Measurements from ENCODE around the gene LTN1.
"Not testable (repeated sequence)": the region's sequence is repeated elsewhere in the genome, so short reads cannot be mapped to it uniquely, and the experiment has no call there.

Gene LTN1, protein sequence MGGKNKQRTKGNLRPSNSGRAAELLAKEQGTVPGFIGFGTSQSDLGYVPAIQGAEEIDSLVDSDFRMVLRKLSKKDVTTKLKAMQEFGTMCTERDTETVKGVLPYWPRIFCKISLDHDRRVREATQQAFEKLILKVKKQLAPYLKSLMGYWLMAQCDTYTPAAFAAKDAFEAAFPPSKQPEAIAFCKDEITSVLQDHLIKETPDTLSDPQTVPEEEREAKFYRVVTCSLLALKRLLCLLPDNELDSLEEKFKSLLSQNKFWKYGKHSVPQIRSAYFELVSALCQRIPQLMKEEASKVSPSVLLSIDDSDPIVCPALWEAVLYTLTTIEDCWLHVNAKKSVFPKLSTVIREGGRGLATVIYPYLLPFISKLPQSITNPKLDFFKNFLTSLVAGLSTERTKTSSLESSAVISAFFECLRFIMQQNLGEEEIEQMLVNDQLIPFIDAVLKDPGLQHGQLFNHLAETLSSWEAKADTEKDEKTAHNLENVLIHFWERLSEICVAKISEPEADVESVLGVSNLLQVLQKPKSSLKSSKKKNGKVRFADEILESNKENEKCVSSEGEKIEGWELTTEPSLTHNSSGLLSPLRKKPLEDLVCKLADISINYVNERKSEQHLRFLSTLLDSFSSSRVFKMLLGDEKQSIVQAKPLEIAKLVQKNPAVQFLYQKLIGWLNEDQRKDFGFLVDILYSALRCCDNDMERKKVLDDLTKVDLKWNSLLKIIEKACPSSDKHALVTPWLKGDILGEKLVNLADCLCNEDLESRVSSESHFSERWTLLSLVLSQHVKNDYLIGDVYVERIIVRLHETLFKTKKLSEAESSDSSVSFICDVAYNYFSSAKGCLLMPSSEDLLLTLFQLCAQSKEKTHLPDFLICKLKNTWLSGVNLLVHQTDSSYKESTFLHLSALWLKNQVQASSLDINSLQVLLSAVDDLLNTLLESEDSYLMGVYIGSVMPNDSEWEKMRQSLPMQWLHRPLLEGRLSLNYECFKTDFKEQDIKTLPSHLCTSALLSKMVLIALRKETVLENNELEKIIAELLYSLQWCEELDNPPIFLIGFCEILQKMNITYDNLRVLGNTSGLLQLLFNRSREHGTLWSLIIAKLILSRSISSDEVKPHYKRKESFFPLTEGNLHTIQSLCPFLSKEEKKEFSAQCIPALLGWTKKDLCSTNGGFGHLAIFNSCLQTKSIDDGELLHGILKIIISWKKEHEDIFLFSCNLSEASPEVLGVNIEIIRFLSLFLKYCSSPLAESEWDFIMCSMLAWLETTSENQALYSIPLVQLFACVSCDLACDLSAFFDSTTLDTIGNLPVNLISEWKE (N-terminal part only)

DNA sequence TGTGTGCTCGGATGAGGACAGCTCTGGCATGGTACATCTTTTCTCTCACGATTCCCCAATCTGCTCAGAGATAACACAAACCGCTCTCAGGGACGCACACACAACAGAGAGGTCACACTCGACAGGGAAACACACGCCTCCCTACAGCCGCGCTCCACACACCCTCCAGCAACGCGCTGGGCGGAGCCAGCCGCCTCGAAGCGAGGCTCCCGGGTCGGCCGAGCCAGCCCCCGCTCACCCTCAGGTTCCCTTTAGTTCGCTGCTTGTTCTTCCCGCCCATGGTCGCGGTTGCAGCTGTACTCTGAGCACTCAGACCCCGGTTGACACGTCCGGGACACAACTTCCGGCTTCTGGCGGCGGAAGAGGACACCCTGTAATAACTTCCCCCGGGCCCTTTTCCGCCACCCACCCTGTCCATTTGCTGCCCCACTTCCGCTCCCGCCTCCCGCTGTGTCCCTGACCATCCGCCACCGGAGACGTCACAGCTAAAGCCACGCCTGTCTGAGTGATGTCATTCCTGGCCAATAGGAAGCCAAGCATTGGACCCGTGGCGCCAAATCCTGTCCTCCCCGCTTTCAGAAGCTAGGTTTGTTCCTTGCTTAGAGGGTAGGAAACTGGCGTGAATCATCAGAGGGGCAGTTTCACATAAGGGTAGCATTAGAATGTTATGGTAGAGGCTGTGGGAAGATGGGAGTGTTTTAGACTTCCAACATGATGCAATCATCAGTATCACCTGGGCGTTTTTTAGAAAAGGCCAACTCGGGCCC lies at the start of gene LTN1:
TSS of gene LTN1 (minus strand) at position 352 of the 767 bp plus-strand sequence. CDS start at position 280, 72 bp downstream.
- peak; percentile 98 for DNase-seq

DNA sequence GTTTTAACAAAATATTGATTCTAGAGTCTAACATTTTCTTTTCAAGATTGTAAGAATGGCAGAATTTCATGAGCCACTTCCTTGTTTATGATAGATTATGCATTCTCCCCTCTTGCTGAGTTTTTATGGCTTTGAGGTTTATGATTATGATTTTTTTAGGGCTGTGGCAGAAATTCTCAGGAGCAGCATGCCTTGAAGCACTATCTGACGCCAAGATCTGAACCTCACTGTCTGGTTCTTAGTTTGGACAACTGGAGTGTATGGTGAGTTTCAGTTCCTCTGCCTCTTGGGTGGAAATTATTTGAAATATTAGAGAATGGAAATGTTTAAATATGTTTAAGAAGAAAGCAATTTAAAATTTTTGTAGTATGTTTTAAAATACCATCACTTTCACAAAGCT lies 42.0 kb upstream of the LTN1 start:
- DNase-seq, result no peak

DNA sequence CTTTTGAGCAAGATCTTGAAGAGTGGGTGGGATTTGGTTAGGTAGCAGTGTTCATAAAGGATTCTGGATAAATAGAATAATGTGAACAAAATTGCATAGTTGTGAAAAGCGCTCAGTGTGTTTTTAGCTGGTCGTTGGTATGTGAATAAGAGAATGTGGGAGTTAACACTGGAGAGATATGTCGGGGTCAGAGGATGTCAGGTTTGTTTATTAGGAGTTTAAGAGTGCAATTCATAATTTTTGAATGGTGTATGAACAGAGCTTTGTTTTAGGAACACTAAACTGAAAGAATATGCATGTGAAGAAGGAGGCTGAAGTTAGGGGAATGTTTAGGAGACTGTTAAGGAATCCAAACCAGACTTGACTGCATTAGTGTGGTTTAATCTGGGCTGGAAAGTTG lies 41.2 kb upstream of the LTN1 start:
- no peak for DNase-seq

DNA sequence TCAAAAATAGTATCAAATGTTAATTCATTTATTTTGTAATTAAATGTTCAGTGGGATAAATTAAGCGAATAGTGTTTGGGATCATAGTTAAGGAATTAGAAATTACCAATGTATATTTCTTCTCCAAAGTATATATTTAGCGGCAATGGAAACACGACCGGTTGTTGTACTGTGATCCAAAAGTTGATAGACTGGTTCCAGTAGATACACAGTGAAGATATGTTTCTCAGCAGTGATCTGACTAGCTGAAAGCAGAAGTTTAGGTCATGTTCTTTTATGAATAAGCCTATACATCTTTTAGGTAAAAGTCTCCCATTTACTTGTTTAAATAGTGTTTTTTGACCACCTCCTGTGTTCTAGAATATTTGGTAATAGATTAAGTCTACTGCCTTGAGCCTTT lies 40.6 kb upstream of the LTN1 start:
- DNase-seq, result no peak

DNA sequence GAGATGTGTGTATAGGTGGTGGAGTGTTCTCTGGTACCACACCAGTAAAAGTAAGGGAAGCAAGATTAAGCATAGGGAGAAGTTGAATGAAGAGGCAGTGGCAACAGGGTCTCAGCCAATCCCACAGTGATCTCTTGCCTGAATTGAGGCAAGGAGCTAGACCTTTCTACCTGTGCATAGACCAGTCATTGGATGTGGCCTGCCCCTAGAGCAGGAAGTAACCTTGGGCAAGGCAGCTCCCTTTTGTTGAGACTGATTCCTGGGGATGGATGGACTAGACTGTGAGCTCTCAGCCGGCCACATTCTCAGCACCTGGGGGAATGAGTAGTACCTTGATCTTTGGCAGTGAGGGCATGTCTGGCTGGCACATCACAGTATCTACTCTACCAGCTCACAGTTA lies 38.2 kb upstream of the LTN1 start:
- no peak for DNase-seq

DNA sequence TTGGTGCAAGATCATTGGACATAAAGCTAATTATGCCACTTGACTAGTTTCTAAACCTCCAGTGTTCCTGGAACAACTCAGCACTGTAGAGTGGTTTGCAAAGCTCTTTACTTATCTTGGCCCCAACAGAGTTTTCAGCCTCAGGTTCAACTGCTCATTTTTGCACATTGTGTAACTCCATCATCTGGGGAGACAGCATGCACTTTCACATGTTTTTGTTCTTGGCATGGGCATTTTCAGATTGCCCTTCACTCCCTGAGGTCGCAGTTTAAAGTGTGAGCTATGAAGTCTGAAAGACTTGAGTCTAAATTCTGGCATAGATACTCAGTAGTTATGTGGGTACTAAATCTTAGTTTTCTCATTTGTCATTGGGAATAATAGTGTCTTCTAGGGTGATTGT lies 36.8 kb upstream of the LTN1 start:
- DNase-seq, result no peak

DNA sequence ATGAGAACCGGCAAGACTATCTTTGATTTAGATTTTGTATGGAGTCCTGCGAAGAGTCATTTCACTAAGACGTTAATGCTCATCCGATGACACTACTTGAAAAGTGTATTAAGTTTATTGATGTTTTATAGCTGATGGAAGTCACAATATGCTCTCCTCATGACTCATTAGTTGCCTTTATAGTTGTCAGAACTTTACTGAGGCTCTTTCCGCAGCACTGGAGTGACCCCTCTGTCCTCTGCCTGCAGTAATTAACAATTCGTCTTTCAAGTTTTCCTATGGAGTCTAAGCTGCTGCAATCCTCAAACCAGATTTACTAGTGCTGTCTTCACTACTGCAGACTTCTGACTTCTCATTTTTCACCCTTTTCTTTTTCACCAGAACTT lies 32.6 kb upstream of the LTN1 start:
- no peak for DNase-seq

DNA sequence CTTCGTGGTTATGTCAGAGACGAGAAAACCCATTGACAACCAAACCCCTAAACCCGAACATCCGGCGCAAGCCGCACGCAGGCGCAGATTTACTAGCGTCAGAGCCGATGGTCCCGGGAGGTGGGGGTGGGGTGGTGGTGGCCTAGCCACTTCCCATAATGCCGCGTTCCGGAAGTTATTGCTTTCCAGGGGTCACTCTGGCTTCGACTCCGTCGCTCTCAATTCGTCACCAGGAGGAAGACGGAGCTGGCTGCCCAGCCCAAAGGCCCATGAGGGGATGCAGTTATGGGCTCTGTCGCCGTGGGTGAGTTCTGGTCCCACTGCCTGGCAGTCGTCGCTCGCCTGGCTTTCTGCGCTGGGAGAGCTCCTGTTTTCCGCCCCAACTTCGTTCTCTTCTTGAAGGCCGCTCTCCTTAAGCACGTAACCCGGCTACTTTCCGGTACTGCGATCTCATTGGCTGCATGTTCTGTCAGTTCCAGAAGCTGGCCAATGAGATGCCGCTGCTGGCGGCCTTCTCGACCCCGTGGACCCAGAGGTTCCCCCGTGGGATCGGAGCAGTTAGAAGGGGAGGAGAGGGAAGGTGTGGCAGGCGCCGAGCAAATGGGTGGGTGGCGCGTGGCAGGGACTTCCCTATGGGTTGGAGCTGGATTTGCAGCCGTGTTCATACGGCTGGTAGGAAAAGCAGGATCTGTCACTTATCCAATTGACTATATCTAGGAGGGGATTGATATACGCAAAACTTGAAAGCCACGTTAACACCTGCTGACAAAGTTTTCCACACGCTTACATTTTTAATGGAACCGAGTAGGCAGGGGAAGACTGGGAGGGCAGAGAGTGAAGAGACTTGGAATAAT lies 32.0 kb upstream of the LTN1 start, which contains the start of gene USP16:
TSS of gene USP16 (plus strand) at position 195 of the 854 bp plus-strand sequence. CDS start 3,246 bp downstream, outside the sequence.
- DNase-seq, result peak; percentile 100

DNA sequence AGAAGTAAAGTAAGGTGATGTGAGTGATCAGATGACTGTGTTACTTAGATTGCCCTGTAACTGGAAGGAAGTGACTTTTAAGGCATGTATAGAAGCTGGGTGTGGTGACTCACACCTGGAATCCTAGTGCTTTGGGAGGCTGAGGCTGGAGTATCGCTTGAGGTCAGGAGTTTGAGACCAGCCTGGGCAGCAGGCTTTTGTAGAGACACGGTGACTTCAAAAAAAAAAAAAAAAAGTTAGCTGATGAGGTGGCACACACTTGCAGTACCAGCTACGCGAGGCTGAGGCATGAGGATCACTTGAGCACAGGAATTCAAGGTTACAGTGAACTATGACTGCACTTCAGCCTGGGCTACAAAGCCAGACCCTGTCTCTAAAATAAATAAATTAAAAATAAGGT lies 29.5 kb upstream of the LTN1 start:
- DNase-seq, result no peak

DNA sequence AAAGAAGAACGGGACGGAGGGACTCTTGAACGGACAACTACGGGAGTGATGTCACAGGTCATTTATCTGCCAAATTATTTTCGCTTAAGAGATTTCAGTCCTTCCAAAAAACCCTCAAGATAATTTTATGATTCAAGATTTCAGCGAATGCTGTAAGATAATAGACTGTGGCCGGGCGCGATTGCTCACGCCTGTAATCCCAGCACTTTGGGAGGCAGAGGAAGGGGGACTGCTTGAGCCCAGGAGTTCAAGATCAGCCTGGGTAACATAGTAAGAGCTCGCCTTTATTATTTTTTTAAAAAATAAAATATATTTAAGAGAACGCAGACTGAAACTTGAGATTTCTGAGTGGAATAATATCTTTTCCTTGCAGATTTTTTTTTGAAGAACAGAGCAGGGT lies 25.9 kb upstream of the LTN1 start:
- no peak for DNase-seq

DNA sequence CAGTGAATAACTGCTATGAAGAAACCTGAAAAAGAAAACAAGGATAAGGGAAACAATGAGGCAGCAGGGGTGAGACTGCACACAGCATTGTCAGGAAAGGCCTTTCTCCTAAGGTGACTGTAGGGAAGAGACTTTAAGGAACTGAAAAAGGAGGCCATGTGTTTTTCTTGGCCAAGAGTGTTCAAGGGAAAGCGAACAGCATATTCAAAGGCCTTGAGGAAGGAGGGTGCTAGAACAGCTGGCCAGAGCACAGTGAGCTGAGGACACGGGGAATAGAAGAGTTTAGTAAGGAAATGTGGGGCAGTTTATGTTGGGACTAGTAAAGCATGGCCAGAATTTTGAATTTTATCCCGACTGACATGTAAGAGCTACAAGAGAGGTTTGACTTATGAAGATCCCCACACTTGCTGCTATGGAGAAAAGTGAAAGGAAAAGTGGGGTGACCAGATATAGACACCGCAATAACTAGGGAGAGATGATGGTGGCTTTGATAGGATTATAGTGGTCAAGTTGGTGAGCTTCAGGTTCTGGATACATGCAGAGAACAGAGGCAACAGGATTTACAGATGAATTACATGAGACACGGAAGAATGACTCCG lies 25.1 kb upstream of the LTN1 start:
- no peak for DNase-seq

DNA sequence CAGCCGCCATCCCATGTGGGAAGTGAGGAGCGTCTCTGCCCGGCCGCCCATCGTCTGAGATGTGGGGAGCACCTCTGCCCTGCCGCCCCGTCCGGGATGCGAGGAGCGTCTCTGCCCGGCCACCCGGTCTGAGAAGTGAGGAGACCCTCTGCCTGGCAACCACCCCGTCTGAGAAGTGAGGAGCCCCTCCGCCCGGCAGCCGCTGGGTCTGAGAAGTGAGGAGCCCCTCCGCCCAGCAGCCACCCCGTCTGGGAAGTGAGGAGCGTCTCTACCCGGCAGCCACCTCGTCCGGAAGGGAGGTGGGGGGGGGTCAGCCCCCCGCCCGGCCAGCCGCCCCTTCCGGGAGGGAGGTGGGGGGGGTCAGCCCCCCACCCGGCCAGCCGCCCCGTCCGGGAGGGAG lies 18.6 kb upstream of the LTN1 start:
- DNase-seq, result not testable (repeated sequence)

DNA sequence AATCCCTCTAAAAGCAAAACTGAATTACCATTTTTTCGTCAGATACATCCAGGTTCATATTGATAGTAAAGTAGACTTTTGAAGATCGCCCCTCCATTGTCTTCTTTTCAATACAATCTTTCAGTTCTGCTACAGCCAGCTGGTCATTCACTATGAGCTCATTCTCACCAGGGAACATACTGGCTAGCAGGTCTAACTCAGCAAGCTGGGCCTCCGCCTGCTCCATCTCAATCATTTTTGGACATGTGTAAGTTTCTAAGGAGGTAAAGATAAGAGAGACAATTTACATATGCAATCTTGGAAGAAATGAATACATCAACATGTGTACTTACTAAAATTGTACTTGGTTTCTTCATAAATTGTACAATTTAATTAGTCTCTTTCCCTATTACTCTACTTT lies 15.7 kb upstream of the LTN1 start:
- DNase-seq, result no peak

DNA sequence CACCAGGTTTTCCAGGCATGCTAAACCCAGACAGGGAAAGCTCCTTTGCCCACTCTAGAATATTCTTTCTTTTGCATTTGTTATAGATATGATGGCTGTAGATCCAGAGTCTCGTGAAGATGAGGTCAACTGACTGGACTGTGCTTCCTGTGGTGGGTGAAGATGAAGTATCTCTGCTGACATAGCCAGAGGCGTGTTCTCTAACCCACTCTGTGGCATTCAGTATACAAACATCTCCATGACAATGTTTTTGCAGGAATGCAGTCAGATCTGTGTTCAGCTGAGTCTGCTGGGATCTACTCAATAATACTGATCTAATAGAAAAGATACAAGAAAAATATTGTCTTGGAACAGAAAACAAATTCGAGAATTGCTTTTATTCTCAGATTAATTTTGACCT lies 15.1 kb upstream of the LTN1 start:
- no peak for DNase-seq

DNA sequence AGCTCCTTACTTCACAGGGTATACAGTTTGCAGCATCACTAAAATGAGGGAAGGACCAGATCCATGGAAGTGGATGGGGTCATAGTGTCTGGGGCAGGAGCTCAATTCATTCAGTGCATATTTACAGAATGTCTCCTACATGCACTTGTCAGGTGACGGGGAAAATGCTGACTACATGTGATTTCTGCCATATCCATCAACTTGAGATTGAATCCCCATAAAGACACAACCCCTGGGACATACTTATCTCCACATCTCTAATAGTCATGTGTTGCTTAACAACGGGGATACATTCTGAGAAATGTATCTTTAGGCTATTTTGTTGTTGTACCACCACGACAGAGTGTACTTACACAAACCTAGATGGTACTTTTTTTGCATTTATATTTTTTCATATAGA lies 14.5 kb upstream of the LTN1 start:
- no peak for DNase-seq

DNA sequence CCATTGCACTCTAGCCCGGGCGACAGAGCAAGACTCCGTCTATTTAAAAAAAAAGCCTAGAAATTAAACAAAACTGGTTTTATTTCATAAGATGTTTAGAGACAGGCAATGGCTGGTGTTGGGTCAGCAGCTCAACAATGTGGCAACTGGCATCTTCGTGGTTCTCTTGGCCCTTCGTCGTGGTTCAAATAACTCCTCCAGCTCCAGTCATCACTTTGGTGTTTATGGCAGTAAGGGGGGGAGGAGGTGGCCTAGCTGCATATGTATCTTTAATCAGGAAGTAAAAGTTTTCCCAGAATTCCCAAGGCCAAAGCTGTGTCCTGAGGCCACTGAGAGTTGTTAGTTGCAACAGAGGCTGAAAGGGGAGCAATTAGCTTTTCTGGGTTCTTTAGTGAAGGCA lies 13.0 kb upstream of the LTN1 start:
- no peak for DNase-seq

DNA sequence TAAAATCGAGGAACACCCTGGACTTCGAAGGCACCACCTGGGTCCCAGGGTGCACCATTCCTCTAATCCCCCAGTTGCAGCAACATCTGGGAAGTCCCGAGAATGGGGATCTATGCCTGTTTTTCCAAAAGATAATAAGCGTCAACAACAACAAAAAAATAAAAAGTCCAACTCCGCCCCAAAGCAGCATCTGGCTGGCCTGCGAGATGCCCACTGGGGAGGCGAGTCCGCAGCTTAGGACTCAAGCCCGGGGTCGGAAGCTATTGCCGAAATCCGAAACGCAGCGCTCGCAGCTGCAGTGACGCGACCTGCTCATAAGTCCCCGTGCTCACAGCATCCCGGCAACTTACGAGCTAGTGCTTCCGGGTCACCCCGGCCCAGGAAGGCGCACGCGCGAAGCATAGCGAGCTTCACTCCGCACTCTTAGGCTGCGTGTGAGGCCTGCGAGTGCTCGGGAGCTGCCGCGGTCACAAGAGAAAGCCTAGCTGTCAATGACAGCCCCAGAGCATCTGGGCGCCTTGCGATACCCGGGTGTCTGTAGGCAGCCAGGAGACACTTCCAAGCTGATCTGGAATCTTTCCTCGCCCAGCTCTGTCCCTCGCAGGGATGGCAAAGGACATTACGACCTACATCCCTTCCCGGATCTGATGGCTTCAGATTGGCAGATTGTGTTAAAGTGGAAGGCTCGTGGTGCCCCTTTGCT lies 9.9 kb upstream of the LTN1 start:
- DNase-seq, result peak; percentile 94

DNA sequence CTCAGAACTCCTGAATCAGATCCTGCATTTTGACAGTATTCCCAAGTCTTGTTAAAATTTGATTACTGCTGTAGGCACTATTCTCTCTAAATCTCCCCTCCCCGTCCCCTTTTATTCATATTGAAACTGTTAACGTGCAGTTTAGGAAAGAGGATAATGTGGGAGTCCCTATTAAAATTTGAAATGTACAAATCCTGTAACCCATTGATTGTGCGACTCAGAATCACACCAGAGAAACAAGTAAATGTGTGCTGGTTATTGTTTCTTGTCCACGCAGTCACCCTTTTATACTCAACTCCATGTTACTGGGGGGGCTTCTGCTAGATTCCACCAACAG lies 584 bp upstream of the LTN1 start:
- DNase-seq, result no peak

DNA sequence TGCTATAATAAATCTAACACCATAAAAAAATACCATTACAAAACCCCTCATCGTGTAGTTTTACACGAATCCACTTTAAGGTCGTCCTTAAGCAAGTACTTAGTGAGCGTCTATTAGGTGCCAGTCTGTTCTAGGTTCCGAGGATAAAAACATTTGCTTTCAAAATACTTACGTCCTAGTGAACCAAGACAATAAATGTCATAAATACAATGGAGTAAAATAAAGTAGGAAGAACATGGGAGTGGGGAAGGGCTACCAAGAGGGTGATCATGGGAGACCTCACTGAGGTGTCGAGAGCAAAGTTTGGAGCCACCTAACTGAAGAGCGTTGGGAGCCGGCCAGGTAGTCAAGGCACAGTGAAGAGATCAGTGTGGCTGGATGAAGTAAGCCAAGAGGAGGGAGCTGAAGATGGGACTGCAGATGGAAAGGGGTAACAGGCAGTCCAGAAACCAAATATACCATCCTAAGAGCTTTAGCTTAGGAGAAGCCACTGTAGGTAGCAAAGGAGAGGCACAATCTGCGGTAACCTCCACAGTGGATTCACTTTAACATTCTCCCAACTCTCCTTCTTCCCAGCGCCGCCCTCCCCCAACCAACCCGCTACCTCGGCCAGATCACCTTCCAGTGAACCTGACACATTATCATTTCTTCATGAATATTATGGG lies 684 bp downstream of the LTN1 start:
- DNase-seq, result no peak

DNA sequence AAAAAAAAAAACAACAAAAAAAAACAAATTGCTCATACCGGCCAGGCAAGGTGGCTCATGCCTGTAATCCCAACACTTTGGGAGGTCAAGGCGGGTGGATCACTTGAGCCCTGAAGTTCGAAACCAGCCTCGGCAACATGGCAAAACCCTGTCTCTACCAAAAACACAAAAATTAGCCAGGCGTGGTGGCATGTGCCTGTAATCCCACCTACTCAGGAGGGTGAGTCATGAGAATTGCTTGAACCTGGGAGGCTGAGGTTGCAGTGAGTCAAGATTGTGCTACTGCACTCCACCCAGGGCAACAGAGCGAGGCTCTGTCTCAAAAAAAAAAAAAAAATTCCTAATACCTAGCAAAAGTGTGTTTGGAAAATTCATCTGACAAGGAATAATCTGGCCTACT lies 4.5 kb downstream of the LTN1 start:
- not testable (repeated sequence) for DNase-seq

Measured in retina (tissue), 1 donor.